K562 (cell line): ENCODE data around the gene PDK3.

ENCODE experiments used
- CREM ChIP-seq: IDR thresholded peaks from 2 replicates; pipeline ENCODE4 v1.6.1; 2014; ENCODE audit warnings: antibody characterized with exemption, low read depth
- MAFK ChIP-seq: IDR thresholded peaks from 2 replicates; pipeline ENCODE4 v1.6.1; 2011; ENCODE audit warnings: low read length, improper control_type of control experiment
- ZBTB17 ChIP-seq: fragments of 450-650 bp; formaldehyde crosslinking; IDR thresholded peaks from 2 replicates; pipeline ENCODE4 v1.4.0; 2020; ENCODE audit warnings: mild to moderate bottlenecking
- TF ChIP-seq, protein P1 (sequence below): sonication (generic); formaldehyde crosslinking; IDR thresholded peaks from 2 replicates; pipeline ENCODE4 v1.9.0; 2022; ENCODE audit warnings: mild to moderate bottlenecking, missing genetic modification reagents

DNA sequence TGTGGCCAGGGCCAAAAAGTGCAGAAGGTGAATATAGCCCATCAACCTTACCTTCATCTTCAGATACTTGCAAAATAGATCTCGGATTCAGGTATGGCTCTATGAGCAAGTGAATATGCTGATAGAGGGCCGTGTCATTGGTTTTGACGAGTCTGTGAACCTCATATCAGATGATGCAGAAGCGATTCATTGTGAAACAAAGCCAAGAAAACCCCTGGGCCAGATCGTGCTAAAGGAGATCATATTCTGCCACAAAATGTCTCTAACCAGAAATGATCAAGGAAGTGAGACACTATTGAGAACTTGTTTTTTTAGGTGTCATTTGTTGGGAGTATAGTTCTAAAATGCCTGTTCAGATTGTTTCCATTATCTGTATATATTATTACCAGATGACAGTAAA lies 48.3 kb downstream of the PDK3 start:
- TF ChIP-seq MAFK, result no peak
- TF ChIP-seq CREM, result no peak
- TF ChIP-seq ZBTB17 (CRISPR knock-in tag), result no peak
- TF ChIP-seq, protein P1, sequence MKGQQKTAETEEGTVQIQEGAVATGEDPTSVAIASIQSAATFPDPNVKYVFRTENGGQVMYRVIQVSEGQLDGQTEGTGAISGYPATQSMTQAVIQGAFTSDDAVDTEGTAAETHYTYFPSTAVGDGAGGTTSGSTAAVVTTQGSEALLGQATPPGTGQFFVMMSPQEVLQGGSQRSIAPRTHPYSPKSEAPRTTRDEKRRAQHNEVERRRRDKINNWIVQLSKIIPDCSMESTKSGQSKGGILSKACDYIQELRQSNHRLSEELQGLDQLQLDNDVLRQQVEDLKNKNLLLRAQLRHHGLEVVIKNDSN (CRISPR knock-in tag), result no peak
